Measurements from ENCODE around the gene TAAR1. TPM values are rescaled to one million over a fixed set of nuclear protein-coding genes. Genes with fewer than 3 reads are reported as not detected.

TAAR1 gene
- total RNA-seq, 1 experiment from 2014 or later: not detected

GRCh38 chr6:132623106-132623845 is 35.7 kb downstream of the TAAR1 start:
- Histone ChIP-seq H3K9ac (ENCODE audit: low read length) (no peak overlapping the region), H3K4me1 (ENCODE audit: insufficient read depth, low read length) (no peaks in the 10 kb centered on the region), H3K4me2 (ENCODE audit: low read length) (no peak overlapping the region), H3K4me3 (ENCODE audit: low read length) (no peak overlapping the region), H4K20me1 (ENCODE audit: low read length) (no peaks in the 10 kb centered on the region), H3K27me3 (ENCODE audit: low read length) (no peaks in the 10 kb centered on the region), H3K36me3 (ENCODE audit: low read depth, low read length) (no peaks in the 10 kb centered on the region), H2AFZ (ENCODE audit: low read length) (no peak overlapping the region), H3K9me2 (replicated peaks; ENCODE audit: low read length) (no peaks in the 10 kb centered on the region), H3K27ac (ENCODE audit: low read length) (no peak overlapping the region), H3K9me3 (ENCODE audit: low read length) (no peaks in the 10 kb centered on the region), H3F3A (ENCODE audit: low read length, unreplicated experiment) (no peaks in the 10 kb centered on the region), H3K79me2 (ENCODE audit: low read length) (no peaks in the 10 kb centered on the region)
- TF ChIP-seq CTCF (conservative IDR thresholded peaks at IDR 0.05; ENCODE audit: low read depth, low read length): no peak
- no peak for TF ChIP-seq EZH2phosphoT487 (IDR thresholded peaks at IDR 0.05; ENCODE audit: borderline replicate concordance, low read length)
- no peak for TF ChIP-seq EZH2 (IDR thresholded peaks at IDR 0.05; ENCODE audit: low read length, unreplicated experiment)
- ChIA-PET CTCF (no interaction called here), POLR2A (ENCODE audit: unreplicated experiment) (no interaction called here)
- ATAC-seq: no peak
- no peak for DNase-seq
- intact Hi-C loops (cut with micrococcal nuclease): no loop called here
- BruUV-seq (replicated peaks): no TSS peak

GRCh38 chr6:132616677-132617076 is 42.3 kb downstream of the TAAR1 start:
- Histone ChIP-seq H3K36me3 (ENCODE audit: low read depth, low read length) (no peaks in the 10 kb centered on the region), H3K9me3 (ENCODE audit: low read length) (no peaks in the 10 kb centered on the region), H3K9me2 (replicated peaks; ENCODE audit: low read length) (no peaks in the 10 kb centered on the region), H3K27me3 (ENCODE audit: low read length) (no peaks in the 10 kb centered on the region), H3F3A (ENCODE audit: low read length, unreplicated experiment) (no peaks in the 10 kb centered on the region), H4K20me1 (ENCODE audit: low read length) (no peaks in the 10 kb centered on the region), H3K27ac (ENCODE audit: low read length) (no peak overlapping the region), H3K4me3 (ENCODE audit: low read length) (no peak overlapping the region), H3K79me2 (ENCODE audit: low read length) (no peaks in the 10 kb centered on the region), H3K9ac (ENCODE audit: low read length) (no peak overlapping the region), H3K4me2 (ENCODE audit: low read length) (no peak overlapping the region), H3K4me1 (ENCODE audit: insufficient read depth, low read length) (peaks cover 39% of the 10 kb centered on the region), H2AFZ (ENCODE audit: low read length) (no peak overlapping the region)
- no peak for TF ChIP-seq EZH2 (IDR thresholded peaks at IDR 0.05; ENCODE audit: low read length, unreplicated experiment)
- TF ChIP-seq CTCF (conservative IDR thresholded peaks at IDR 0.05; ENCODE audit: low read depth, low read length): no peak
- TF ChIP-seq EZH2phosphoT487 (IDR thresholded peaks at IDR 0.05; ENCODE audit: borderline replicate concordance, low read length): no peak
- ATAC-seq: no peak
- CTCF ChIA-PET: no interaction called here
- POLR2A ChIA-PET (ENCODE audit: unreplicated experiment): no interaction called here
- intact Hi-C loops (cut with micrococcal nuclease): no loop called here
- no peak for DNase-seq
- no TSS peak for BruUV-seq (replicated peaks)

- Histone ChIP-seq H3K36me3 (ENCODE audit: low read depth, low read length) (no peaks in the 10 kb centered on the region), H3K79me2 (ENCODE audit: low read length) (no peaks in the 10 kb centered on the region), H2AFZ (ENCODE audit: low read length) (peak overlapping the region; percentile 37; the same call in 1 of the 2 replicates), H4K20me1 (ENCODE audit: low read length) (no peaks in the 10 kb centered on the region), H3K4me3 (ENCODE audit: low read length) (peak overlapping the region; percentile 58), H3K4me1 (ENCODE audit: insufficient read depth, low read length) (peaks cover 57% of the 10 kb centered on the region), H3K4me2 (ENCODE audit: low read length) (peak overlapping the region; percentile 78), H3K27ac (ENCODE audit: low read length) (peak overlapping the region; percentile 88), H3K27me3 (ENCODE audit: low read length) (no peaks in the 10 kb centered on the region), H3K9me2 (replicated peaks; ENCODE audit: low read length) (no peaks in the 10 kb centered on the region), H3K9ac (ENCODE audit: low read length) (peak overlapping the region; percentile 63), H3F3A (ENCODE audit: low read length, unreplicated experiment) (no peaks in the 10 kb centered on the region), H3K9me3 (ENCODE audit: low read length) (no peaks in the 10 kb centered on the region)
- peak; percentile 87 for DNase-seq
- CTCF ChIA-PET: no interaction called here
- peak; percentile 77 for ATAC-seq
- POLR2A ChIA-PET (ENCODE audit: unreplicated experiment): no interaction called here
- no peak for TF ChIP-seq EZH2 (IDR thresholded peaks at IDR 0.05; ENCODE audit: low read length, unreplicated experiment)
- TF ChIP-seq EZH2phosphoT487 (IDR thresholded peaks at IDR 0.05; ENCODE audit: borderline replicate concordance, low read length): no peak
- no peak for TF ChIP-seq CTCF (conservative IDR thresholded peaks at IDR 0.05; ENCODE audit: low read depth, low read length)
- BruUV-seq (replicated peaks): no TSS peak
- intact Hi-C loops (cut with micrococcal nuclease): loop anchor here (5.0 kb wide), 1 partner anchor 153 kb away; no protein-coding TSS in a partner anchor
Observed at GRCh38 chr6:132614554-132614953, 44.4 kb downstream of the TAAR1 start.

Measured in PC-3 (cell line).